Activated naive CD4-positive, alpha-beta T cell treated with anti-CD3 and anti-CD28 coated beads, Interleukin-2, amount 10 ng/mL, durations not matched to agents 5 hours and 36 hours (primary cell): Measurements from ENCODE around the gene SLC2A11. TPM values are rescaled to one million over a fixed set of nuclear protein-coding genes. Genes with fewer than 3 reads are reported as not detected.

Source experiments
- total RNA-seq, 2 experiments: library from RNA; stranded (reverse); gene quantifications; one replicate each; pipeline ENCODE4 v1.2.3, GENCODE V29; 2021

Gene SLC2A11, protein sequence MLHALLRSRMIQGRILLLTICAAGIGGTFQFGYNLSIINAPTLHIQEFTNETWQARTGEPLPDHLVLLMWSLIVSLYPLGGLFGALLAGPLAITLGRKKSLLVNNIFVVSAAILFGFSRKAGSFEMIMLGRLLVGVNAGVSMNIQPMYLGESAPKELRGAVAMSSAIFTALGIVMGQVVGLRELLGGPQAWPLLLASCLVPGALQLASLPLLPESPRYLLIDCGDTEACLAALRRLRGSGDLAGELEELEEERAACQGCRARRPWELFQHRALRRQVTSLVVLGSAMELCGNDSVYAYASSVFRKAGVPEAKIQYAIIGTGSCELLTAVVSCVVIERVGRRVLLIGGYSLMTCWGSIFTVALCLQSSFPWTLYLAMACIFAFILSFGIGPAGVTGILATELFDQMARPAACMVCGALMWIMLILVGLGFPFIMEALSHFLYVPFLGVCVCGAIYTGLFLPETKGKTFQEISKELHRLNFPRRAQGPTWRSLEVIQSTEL
- 10 to 100 TPM; 10.0 to 13.7 TPM for total RNA-seq

DNA sequence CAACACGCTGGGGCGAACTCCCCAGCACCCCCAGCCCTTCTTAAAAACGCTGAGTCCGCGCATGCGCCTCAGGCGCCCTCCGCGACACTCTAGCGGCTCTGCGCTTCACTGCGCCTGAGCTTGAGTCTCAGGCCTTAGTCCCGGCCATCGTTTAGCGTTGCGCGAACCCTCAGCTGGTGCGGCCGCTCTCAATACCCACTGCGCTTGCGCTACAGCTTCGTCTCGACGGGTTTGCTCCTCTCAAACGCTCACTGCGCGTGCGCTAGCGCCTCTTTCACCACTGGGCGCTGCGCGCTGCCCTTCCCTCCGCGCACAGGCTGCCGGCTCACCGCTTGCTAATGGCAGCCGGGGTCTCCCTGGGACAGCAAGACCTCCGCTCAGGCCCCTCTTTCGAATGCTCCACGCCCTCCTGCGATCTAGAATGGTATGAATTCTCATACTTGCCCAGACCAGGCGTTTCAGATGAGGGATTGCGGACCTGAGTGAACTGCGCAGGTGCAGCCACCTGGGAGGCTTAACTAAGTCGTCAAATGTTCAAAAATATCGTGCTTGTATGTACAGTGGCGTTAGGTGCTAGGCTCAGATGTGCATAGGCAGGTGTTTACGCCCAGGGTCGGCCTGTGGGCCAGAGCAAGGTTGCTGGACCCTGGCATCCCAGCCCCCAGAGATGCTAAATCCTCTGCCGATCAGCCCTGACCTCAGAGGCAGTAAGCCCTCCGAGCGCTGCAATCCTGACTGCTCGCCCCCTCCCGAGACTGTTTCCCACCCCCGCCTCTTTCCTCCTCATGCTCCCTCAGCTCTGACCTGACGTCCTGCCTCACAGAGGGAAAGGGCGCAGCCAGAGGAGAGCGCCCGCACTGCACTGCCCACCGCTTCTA, at the start of gene SLC2A11:
TSS of gene SLC2A11 (plus strand) at position 270 of the 878 bp plus-strand sequence. CDS start at position 395, 125 bp downstream.

GRCh38 chr22:23838681-23839468, 18.8 kb upstream of the SLC2A11 start, which contains the start of gene DERL3:
DERL3 (minus strand) TSS chr22:23839006; CDS start chr22:23838987, 19 bp downstream.

DNA sequence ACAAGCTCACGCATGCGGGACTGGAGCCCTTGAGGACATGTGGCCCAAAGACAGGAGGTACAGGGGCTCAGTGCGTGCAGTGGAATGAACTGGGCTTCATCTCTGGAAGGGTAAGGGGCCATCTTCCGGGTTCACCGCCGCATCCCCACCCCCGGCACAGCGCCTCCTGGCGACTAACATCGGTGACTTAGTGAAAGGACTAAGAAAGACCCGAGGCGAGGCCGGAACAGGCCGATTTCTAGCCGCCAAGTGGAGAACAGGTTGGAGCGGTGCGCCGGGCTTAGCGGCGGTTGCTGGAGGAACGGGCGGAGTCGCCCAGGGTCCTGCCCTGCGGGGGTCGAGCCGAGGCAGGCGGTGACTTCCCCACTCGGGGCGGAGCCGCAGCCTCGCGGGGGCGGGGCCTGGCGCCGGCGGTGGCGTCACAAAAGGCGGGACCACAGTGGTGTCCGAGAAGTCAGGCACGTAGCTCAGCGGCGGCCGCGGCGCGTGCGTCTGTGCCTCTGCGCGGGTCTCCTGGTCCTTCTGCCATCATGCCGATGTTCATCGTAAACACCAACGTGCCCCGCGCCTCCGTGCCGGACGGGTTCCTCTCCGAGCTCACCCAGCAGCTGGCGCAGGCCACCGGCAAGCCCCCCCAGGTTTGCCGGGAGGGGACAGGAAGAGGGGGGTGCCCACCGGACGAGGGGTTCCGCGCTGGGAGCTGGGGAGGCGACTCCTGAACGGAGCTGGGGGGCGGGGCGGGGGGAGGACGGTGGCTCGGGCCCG, 36.5 kb downstream of the SLC2A11 start, which contains the start of gene MIF:
TSS of gene MIF (plus strand) at position 439 of the 765 bp plus-strand sequence. CDS start at position 531, 92 bp downstream.

Other genes with a start within 250 kb of the SLC2A11 start
- 1 to 10 TPM in 1 of 2 experiments, under 1 TPM in 1; 0.88 to 1.0 TPM for gene DRICH1, start 225.6 kb upstream of the SLC2A11 start, total RNA-seq
- gene RGL4, start 166.9 kb upstream of the SLC2A11 start, total RNA-seq = 10 to 100 TPM; 23.7 to 25.7 TPM
- 1 to 10 TPM; 2.0 to 2.2 TPM for gene ZNF70, start 106.8 kb upstream of the SLC2A11 start, total RNA-seq
- gene VPREB3, start 103.5 kb upstream of the SLC2A11 start, total RNA-seq = not detected
- 1 to 10 TPM; 2.2 to 3.6 TPM for gene C22orf15, start 94.9 kb upstream of the SLC2A11 start, total RNA-seq
- 10 to 100 TPM; 64.1 to 70.9 TPM for gene CHCHD10, start 89.9 kb upstream of the SLC2A11 start, total RNA-seq
- gene MMP11, start 85.0 kb upstream of the SLC2A11 start, total RNA-seq = 1 to 10 TPM; 1.0 to 1.2 TPM
- gene SMARCB1, start 70.9 kb upstream of the SLC2A11 start, total RNA-seq = 10 to 100 TPM; 71.0 to 78.1 TPM
- 10 to 100 TPM; 10.2 to 12.0 TPM for gene DERL3, start 18.9 kb upstream of the SLC2A11 start, total RNA-seq
- 100 to 1,000 TPM; 974 to 985 TPM for gene MIF, start 36.5 kb downstream of the SLC2A11 start, total RNA-seq
- not detected for gene GSTT2B, start 103.3 kb downstream of the SLC2A11 start, total RNA-seq
- gene DDTL, start 109.0 kb downstream of the SLC2A11 start, total RNA-seq = 1 to 10 TPM; 2.9 to 3.0 TPM
- 100 to 1,000 TPM; 136 to 143 TPM for gene DDT, start 116.6 kb downstream of the SLC2A11 start, total RNA-seq
- not detected for gene GSTT2, start 122.3 kb downstream of the SLC2A11 start, total RNA-seq
- gene GSTT4, start 147.6 kb downstream of the SLC2A11 start, total RNA-seq = not detected
- 100 to 1,000 TPM; 117 to 128 TPM for gene CABIN1, start 153.4 kb downstream of the SLC2A11 start, total RNA-seq